ENCODE data around the gene ITGB3.

- TF ChIP-seq POLR2AphosphoS5 (IDR thresholded peaks at IDR 0.05) (no peak), CTCF (IDR thresholded peaks at IDR 0.05) (no peak), POLR2A (IDR thresholded peaks at IDR 0.05) (no peak)
Observed at GRCh38 chr17:47285003-47285402, 31.4 kb downstream of the ITGB3 start.
